DMS53 (cell line): Measurements from ENCODE around the gene NHEJ1.
A peak's percentile ranks its signal among the peaks of the same experiment; 100 is the strongest.

ENCODE experiments used
- DNase-seq: peaks from one replicate; lab custom pipeline; 2025; lab: John Stamatoyannopoulos, UW

The NHEJ1 gene

GRCh38 chr2:219057709-219058540, 102.7 kb downstream of the NHEJ1 start:
- peak; percentile 85 for DNase-seq

- DNase-seq: no peak
These were observed 103.5 kb downstream of the NHEJ1 start for GRCh38 chr2:219056896-219057708.

- no peak for DNase-seq
These were observed 104.3 kb downstream of the NHEJ1 start for GRCh38 chr2:219056176-219056895.

- DNase-seq: no peak
These were observed 105.4 kb downstream of the NHEJ1 start for GRCh38 chr2:219054956-219055903.

- no peak for DNase-seq
These were observed 111.3 kb downstream of the NHEJ1 start for GRCh38 chr2:219049282-219049681.

- peak; percentile 15 for DNase-seq
These were observed 114.6 kb downstream of the NHEJ1 start for GRCh38 chr2:219045937-219046550.

- no peak for DNase-seq
These were observed 117.9 kb downstream of the NHEJ1 start for GRCh38 chr2:219042750-219043149.

- DNase-seq: no peak
These were observed 118.5 kb downstream of the NHEJ1 start for GRCh38 chr2:219042157-219042556.

- peak; percentile 83 for DNase-seq
These were observed 119.4 kb downstream of the NHEJ1 start, which contains the start of gene CFAP65 for GRCh38 chr2:219041252-219041651. Gene CFAP65, minus strand, starts transcription at chr2:219041516. Its CDS starts 2,468 bp downstream, at chr2:219039048.

GRCh38 chr2:219038600-219038999, 122.0 kb downstream of the NHEJ1 start:
- DNase-seq: no peak

GRCh38 chr2:219037783-219038499, 122.7 kb downstream of the NHEJ1 start:
- peak; percentile 48 for DNase-seq

- no peak for DNase-seq
These were observed 124.7 kb downstream of the NHEJ1 start for GRCh38 chr2:219035942-219036341.

- DNase-seq: no peak
These were observed 125.8 kb downstream of the NHEJ1 start for GRCh38 chr2:219034823-219035222.

GRCh38 chr2:219032051-219032745, 128.4 kb downstream of the NHEJ1 start:
- no peak for DNase-seq

- no peak for DNase-seq
These were observed 129.4 kb downstream of the NHEJ1 start for GRCh38 chr2:219031005-219031738.

GRCh38 chr2:219030177-219030940, 130.3 kb downstream of the NHEJ1 start:
- no peak for DNase-seq

- peak; percentile 81 for DNase-seq
These were observed 130.8 kb downstream of the NHEJ1 start for GRCh38 chr2:219029829-219030165.
